Neural progenitor cell (in vitro differentiated cells): ENCODE data around the gene ADCY9.

Source experiments
- CTCF ChIP-seq: fragments of 200-600 bp; sonication (generic); IDR thresholded peaks from 2 replicates; pipeline ENCODE4 v1.5.1; 2017; ENCODE audit warnings: antibody characterized with exemption, mild to moderate bottlenecking
- EZH2 ChIP-seq: fragments of 200-600 bp; sonication (generic); IDR thresholded peaks from 2 replicates; pipeline ENCODE4 v1.6.1; 2017; ENCODE audit warnings: antibody characterized with exemption, mild to moderate bottlenecking, moderate library complexity
- EZH2phosphoT487 ChIP-seq: fragments of 200-600 bp; sonication (generic); IDR thresholded peaks from 2 replicates; pipeline ENCODE4 v1.6.1; 2017; ENCODE audit warnings: antibody characterized with exemption

GRCh38 chr16:3988011-3988410 lies 128.2 kb downstream of the ADCY9 start:
- TF ChIP-seq CTCF = no peak
- TF ChIP-seq EZH2 = no peak
- no peak for TF ChIP-seq EZH2phosphoT487
